CD4-positive, alpha-beta T cell treated with Interferon alpha-2 for 1 hour (primary cell): ENCODE results near the gene TMED10.

Experiments
- DNase-seq, 2 donors: peaks; one replicate each; pipeline ENCODE4 v3.0.0-alpha.2; 2020 to 2022

The TMED10 gene

DNA sequence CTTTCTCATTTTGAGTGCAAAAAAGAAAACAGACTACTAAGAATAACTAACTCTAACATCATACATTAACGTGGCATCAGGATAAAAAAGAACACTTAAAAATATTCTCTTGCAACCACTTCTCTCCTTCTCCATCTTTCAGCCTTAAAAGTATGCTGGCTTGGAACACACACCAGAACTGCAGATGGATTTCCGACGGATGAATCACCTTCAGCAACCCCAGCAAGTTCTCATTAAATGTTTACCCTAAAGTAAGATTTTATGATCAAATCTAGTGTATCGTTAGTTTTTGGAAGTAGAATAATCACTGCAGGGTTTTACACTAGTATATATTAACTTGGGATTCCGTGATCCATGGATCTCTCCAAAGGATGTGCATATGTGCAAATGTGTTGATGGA, 50.8 kb downstream of the TMED10 start:
- DNase-seq = no peak

DNA sequence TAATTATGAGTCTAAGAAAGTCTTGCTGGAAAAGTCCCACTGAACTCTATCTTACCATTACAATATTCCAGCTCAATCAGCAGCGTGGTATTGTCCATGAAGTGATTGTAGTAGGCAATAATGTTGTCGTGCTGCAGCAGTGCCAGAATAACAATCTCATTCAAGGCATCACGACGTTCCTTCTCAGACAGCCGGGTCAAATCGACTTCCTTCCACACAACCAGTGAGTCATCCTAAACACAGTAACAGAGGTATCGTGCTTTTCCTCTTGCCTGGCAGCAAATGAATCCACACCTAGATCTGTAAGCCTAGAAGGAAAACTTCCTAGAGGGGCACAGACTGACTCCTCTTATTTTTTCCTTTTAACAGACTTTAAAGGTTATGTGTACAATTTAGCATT, 52.4 kb downstream of the TMED10 start:
- DNase-seq = peak; percentile 27 to 34

DNA sequence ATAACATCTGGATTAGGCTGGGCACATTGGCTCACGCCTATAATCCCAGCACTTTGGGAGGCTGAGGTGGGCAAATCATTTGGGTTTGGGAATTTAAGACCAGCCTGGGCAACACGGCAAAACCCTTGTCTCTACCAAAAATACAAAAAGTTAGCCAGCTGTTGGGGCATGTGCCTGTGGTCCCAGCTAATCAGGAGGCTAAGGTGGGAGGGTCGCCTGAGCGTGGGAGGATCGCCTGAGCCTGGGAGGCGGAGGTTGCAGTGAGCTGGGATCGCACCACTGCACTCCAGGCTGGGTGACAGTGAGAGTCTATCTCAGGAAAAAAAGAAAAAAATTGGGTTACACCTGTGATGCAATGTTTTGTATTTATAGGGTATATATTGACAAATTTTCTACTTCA, 54.9 kb downstream of the TMED10 start:
- no peak for DNase-seq

GRCh38 chr14:75120541-75121291, 55.7 kb downstream of the TMED10 start:
- DNase-seq = no peak

GRCh38 chr14:75119056-75119455, 57.4 kb downstream of the TMED10 start:
- DNase-seq = no peak

DNA sequence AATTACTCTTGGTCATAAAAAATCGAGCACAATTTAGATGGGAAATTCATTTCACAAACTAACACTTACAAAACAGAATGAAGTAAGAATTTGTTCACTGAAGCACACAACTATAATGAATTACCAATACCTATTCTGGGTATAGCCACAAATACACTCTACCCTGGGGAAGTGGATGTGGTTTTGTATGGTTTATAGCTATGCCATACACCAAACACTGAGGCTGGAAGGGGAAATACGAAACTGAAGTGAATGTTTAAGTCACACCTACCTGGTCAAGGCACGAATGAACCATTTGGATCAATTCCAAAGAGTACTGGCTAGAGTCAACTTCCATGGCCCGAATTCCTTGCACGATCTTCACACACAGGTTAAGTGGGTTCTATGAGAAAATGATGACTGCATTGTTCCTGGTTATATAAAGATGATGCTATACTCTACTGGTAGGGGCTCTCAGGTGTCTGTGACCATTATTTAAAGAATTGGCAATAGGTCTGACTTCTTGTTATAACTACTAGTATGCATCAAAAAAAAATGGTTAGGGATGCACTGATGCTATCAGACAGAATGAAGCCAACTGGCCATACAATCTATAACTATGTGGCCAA, 62.4 kb downstream of the TMED10 start:
- DNase-seq = peak in 1 of 2 donors; percentile 22

- DNase-seq = no peak
Measured at GRCh38 chr14:75109877-75110276, 66.5 kb downstream of the TMED10 start.

- DNase-seq = no peak
Measured at GRCh38 chr14:75107186-75107585, 69.2 kb downstream of the TMED10 start.

DNA sequence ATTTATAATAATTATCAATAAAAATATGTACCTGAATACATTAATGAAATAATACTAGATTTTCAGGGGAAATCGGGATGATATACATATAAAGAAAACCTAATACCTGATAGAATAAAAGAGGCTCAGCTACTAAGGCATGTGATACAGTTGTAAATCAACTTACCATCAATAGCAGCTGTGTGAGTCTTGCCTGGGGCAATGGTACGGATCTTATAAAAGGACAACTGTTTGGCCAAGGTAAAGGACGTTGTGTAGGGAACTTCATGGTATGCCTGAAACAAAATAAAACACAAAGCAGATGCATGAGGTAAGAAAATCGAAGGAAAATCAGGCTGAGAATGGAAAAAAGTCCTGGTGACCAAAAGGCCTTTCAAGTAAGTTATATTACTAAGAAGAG, 74.9 kb downstream of the TMED10 start:
- no peak for DNase-seq

DNA sequence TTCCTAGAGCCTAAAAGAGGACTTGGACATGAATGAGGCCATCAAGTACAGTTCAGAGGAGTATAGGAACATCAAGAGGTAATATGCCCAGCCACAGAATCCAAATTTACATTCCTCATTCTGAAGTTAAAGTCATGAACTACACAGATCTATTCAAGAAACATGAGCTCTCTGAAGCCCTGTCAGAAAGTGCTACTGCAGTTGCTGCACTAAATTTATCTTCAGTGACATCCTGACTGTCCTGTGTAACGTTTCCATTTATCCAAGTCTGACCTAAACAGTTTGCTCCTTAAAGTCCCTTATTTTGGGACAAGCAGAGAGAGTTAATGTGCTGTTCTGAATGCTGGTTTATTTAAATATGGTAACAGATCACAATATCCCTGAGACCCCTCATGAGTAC, 77.7 kb downstream of the TMED10 start:
- no peak for DNase-seq

GRCh38 chr14:75098212-75098611, 78.2 kb downstream of the TMED10 start:
- DNase-seq = no peak

DNA sequence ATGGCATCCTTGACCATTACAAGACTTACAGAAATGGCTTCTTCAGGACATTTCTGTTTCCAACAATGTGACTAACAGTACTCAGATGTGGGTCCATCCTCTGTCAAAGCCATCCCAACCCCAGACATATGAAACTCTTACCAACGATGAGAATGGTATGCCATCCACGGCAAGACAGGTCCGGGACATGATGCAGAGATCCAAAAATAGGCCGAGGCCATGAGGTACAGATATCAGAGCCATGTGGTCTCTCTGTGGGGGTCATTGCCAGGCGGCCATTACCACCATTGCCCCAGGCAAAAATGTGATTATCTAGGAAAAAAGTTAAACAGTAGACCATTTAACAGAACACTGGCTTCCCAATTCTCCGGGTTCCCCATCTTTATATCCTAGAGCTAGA, 79.5 kb downstream of the TMED10 start:
- DNase-seq = no peak

GRCh38 chr14:75095690-75096089, 80.7 kb downstream of the TMED10 start:
- DNase-seq = no peak

DNA sequence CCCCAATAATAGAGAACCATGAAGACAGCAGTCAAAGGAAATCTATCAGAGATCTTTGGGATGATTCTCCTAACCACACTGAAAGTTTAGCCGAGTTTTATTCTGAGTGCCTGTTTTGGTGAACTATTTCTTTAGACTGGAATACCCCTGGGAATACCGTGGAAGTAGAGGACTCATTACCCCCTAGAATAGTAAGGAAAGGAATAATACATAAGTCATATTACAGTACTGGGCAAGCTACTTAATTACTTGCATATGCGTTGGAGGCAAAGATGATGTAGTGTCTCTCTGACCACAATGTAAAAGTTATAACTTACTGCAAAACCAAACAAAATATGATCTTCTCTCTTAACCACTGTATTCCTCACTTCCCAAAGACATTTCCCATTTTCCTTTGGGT, 81.5 kb downstream of the TMED10 start:
- DNase-seq = no peak

- no peak for DNase-seq
Measured at GRCh38 chr14:75092698-75093097, 83.7 kb downstream of the TMED10 start.

DNA sequence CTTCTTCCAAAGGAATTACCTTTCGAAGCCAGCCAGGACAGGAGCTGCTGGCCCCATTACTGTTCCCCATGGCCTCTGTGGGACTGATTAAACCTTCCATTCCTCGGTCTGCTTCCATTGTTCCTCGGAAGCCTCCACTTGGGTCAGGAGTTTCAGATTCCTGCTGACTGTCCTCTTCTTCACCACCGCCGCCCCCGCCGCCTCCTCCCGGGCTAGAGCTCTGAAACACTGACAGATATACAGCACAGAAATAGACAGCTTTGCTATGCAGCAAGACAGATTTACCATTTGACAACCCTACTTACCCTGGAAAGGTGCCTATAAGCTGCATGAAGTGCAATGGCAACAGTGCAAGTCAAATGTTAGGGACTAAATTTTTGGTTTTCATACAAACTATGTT, 85.2 kb downstream of the TMED10 start:
- DNase-seq = no peak

- no peak for DNase-seq
Measured at GRCh38 chr14:75090353-75090752, 86.1 kb downstream of the TMED10 start.

DNA sequence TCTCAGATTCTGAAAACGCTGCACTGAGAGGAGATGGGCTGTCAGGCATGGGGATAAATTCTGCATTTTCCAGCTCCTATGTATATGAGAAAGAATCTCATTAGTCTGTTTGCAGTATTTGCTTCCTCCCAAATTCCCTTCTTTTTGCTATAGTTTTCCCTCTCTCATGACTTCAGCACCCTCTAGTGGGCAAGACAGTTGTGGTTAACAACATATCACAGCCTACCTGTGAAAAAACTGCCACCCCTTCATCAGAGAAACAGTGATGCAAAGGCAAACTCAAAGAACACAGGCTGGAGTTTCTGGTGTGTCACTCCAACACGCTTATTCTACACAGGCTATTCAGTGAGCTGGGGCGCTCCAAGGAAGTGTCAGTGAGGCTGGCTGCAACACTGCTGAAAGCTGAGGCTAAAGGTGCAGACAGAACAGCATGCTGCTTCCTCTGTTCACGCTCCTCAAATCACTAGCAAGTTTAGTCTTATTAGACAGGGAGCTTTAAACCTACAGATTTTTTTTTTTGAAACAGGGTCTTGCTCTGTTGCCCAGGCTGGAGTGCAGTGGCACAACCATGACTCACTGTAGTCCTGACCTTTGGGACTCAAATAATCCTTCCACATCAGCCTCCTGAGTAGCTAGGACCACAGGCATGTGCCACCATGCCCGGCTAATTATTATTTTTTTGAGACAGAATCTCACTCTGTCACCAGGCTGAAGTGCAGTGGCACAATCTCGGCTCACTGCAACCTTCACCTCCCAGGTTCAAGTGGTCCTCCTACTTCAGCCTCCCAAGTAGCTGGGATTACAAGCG, 87.6 kb downstream of the TMED10 start:
- DNase-seq = peak; percentile 37 to 65

GRCh38 chr14:75088153-75088552, 88.3 kb downstream of the TMED10 start:
- no peak for DNase-seq

DNA sequence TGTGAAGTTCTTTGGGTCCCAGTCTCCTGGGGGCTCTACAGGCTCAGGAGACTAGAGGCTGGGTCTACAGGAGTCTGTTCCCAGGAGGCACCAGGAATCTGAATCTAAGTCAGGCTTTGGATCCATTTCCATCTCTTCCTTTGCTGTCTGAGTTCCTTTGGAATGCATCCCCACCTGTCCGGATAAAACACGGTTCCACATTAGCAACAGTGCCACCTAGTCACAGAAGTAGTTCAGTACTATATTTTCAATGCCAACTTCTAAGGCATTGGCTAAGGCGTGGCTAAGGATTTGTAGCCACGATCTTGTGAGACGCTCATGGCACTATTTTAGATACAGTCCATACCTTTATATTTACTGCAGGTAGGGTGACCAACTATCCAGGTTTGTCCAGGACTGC, 91.9 kb downstream of the TMED10 start:
- no peak for DNase-seq

DNA sequence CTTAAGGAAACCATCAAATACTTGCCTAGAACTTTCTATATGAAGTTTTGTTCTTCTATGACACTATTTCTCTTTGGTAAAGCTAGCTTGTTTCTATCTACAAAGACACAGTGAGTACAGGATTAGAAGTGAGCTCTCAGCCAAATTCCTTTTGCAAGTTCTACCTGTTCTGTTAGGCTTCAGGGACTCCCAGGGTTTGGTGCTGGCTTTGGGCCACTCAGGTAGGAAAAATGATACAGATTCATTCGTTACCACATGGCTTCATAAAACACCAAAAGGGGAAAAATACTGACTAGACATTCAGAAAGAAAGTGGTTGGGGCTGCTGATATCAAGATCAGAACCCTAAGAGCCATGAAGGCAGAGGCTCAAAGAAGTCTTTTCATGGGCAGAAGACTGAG, 93.1 kb downstream of the TMED10 start:
- DNase-seq = no peak

DNA sequence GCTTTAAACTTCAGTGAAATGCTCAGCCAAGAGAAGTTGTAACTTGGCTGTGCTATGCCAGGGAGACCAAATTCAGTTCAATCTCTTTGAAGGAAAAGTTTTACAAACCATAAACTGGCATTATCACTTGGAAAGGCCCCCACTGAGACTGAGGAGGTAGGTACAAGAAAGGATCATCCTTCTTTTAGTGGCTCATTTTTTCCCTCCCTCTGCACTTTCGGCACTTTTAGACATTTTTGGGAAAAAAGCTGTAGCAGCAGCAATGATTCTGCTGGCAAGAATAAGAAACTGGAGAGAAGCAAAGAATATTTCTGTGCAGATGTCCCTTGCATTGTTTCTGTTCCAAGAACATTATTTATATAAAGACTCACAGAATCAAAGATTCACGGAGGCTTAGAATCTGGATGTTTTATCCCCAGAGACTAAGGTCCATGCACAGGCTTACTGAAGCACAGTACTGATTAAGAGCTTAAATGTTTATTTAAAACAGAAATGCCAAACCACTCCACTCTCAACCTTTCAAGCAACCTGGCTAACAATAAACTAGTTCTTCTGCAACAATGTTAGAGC, 94.7 kb downstream of the TMED10 start:
- no peak for DNase-seq
